Right hindlimb (tissue), 1 donor: ENCODE data around the gene SLC9A8.
"Not testable (repeated sequence)": the region's sequence is repeated elsewhere in the genome, so short reads cannot be mapped to it uniquely, and the experiment has no call there.

Experiments used
- DNase-seq: peaks from one replicate; pipeline ENCODE4 v3.0.0-alpha.2; 2018

Gene SLC9A8

DNA sequence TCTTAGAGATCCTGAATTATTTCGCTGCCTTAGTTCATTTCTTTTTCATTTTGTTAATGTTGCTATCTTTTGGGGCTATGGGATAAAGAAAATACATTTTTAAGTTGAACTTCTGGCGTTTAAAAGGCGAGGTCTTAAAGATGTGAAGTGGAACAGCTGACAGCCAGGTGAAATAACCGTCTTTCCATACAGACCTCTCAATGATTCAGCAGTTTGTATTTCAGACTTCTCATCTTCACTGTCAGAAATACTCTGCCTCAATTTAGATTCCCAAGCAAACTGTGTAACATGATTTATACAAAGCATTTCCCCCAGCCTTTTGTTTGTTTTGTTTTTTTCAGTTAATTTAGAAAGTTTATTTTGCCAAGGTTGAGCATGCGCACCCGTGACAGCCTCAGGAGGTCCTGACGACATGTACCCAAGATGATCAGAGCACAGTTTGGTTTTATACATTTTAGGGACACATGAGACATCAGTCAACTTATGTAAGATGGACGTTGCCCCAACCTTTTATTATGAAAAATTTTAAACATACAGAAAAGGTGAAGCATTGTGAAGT lies 40.0 kb downstream of the SLC9A8 start:
- DNase-seq = no peak

DNA sequence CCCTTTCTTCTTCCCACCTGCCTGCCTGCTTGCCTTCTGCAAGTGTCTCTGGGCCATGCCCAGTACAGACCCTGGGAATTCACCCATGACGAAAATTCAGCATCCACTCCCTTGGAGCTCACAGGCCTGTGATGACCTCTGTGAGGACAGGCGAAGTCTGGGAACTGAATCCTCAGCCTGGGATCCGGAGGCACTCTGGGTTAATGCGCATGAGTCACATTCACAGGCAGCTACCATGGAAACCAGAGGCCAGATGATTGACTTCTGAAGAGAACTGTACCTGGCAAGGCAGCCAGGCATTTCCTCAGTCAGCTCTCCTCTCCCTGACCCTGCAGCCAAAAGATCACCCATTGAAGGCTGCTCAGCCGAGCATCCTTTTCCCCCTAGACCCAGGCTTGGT lies 41.0 kb downstream of the SLC9A8 start:
- no peak for DNase-seq

DNA sequence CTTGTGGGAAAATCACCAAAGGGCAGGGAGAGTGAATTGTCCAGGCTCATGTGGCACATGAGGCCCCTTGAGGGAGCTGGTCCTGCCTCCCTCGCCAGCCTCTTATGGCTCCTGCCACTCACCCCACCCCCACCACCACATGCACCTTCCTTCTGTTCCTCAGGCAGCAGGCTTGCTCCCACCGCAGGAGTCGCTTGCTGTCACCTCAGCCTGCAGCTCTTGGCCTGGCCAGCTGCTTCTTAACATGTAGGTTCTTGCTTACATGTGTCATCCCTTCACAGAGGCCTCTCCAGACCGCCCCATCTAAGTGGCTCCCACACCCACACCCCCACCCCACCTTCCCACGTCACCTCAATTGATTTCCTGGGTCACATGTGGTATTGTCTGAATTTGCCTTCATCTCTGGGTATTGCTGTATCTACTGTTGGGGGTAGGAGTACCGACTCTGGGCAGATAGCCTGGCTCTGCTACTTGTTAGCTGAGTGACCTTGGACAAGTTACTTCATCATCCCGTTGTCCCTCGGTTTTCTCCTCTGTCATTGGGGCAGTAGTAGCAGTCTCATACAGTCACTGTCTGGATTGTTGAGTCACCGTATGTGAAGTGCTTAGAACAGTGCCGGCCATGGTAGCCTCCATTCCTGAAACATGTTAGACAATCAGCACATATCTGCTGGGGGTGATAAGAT lies 41.7 kb downstream of the SLC9A8 start:
- DNase-seq = no peak

- no peak for DNase-seq
Measured at GRCh38 chr20:49856904-49857303, 44.3 kb downstream of the SLC9A8 start.

- DNase-seq = no peak
Measured at GRCh38 chr20:49858076-49858585, 45.5 kb downstream of the SLC9A8 start.

DNA sequence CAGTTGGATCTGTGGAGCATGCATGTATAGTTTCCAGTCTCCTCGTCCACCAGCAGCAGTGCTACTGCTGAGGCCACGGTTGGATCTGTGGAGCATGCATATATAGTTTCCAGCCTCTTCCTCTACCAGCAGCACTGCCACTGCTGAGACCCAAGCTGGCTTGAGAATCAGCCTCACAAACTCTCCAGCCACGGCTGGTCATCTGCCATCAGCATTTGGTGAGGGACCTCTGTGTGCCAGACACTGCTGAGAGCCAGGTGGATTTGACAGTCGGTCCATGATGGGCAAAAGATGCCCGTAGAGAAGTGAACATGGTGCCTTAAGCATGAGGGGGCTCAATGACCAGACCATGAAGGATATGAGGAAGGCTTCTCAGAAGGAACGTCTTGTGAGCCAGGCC lies 46.4 kb downstream of the SLC9A8 start:
- no peak for DNase-seq

DNA sequence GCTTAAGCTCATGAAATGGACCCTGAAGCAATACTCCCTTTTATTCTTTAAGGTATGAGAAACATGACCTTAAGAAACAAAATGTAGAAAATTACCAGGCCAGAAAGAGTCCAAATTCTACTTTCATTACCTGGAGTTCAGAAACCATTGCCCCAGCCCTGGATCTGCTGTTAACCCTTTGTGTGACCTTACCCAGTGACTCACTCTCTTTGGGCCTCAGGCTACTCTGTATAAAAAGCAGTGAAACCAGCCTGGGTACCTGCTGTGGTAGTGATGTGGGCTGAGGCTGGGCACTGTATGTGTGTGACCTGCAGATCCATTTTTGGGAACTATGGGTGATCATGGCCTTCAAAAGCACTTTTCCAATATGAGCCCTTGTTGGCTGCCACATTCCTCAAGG lies 47.2 kb downstream of the SLC9A8 start:
- no peak for DNase-seq

GRCh38 chr20:49861232-49861631 lies 48.6 kb downstream of the SLC9A8 start:
- not testable (repeated sequence) for DNase-seq

- no peak for DNase-seq
Measured at GRCh38 chr20:49862607-49863200, 50.1 kb downstream of the SLC9A8 start.

DNA sequence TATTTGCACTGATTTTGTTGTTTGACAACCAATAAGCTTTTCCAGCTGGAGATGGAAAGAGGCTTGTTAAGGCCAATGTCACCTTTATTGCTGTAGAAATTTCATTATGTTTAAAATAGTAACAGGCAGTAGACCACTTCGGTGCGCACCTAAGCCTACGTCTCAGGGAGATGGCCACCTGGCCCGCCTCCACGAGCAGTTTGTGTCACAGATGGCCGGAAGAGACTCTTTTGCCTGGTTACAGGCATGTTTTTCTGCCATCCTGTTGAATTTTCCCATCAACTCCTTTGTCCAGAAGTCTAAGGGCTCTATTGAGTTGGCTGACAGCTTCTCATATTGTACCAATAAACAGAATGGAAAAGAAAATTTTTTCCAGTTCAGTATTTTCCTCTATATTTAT lies 51.0 kb downstream of the SLC9A8 start:
- no peak for DNase-seq

GRCh38 chr20:49865559-49865958 lies 52.9 kb downstream of the SLC9A8 start:
- DNase-seq = no peak

- no peak for DNase-seq
Measured at GRCh38 chr20:49866051-49866450, 53.4 kb downstream of the SLC9A8 start.

DNA sequence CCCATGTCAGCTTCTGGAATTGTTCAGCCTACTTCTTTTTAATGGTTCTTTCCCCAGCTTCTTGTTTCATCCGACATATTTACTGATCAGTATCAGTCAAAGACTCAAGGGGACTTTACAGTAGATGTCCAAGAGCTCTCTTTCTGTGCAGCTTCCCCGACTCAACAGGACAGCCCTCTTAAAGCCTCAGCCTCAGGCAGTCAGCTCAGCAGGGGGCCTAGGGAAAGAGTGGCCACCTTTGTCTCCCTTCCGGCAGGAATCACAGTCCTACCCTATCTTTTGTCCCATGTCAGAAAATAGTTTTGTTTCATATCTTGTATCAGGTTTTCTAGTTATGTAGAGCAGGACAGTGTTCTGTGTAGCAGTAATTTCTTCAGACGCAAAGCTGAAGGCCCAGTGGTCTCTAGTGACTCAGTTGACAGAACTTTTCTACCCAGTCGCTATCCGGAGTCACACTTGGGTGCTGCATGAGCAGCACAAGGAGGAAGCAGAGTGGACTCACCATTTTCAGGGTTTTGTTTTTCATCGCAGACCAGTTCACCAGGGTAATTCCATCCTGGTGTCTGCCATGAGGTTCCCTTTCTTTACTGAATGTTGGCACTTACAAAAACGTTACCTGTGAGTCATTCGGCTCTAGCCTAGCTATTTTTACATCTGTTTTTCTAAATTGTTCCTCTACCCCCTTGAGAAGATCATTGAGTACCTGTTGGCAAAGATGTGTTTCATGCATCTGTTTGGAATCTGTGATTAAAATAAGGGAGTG lies 55.0 kb downstream of the SLC9A8 start:
- DNase-seq = no peak

DNA sequence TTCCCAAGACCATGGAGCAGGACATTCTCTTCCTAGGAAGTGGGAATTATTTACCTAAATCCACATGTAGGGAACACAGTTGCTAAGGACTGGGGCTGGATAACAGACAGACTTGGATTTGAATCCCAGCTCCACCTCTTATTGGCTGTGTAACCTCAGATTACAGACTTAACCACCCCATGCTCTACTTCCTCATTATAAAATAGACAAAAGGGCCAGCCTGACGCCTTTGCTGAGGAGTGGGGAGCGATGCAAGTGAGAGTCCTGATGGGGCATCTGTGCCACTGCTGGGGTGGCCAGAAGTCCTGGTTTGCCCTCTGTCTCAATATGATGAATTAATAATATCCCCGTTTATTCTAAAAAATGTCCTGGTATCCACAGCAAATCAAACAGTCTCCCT lies 55.9 kb downstream of the SLC9A8 start:
- no peak for DNase-seq

DNA sequence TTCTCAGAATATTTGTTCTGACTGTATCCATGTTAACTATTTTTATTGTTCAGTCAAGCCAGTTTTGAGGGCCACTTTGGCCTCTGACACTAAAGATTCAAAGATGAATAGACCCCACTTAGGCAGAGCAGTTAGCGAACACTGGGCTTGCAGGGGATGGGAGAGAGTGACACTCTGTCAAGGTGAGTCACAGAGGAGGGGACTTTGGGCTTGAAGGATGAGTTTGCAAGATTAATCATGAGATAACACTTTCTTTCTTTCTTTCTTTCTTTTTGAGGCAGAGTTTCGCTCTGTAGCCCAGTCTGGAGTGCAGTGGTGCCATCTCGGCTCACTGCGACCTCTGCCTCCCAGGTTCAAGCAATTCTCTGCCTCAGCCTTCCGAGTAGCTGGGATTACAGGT lies 56.3 kb downstream of the SLC9A8 start:
- DNase-seq = no peak

DNA sequence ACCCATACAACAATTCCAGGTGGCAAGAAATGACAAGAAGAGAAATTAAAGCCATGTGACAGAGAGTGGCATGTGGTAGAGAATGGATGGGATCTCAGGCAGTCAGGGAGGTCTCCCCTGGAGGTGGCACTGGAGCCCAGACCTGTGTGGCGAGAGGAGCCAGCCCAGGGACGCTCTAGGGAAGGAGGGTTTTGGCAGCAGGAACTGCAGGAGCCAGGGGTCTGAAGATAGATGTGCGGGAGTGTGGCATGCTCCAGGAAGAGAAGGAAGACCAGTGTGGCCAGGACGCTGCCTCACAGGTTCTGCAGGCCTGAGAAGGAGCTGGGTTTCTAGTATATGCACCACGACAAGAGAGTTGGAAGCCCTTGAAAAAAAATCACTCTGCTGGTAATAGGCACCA lies 57.6 kb downstream of the SLC9A8 start:
- no peak for DNase-seq

GRCh38 chr20:49871391-49871948 lies 58.8 kb downstream of the SLC9A8 start:
- DNase-seq = no peak

DNA sequence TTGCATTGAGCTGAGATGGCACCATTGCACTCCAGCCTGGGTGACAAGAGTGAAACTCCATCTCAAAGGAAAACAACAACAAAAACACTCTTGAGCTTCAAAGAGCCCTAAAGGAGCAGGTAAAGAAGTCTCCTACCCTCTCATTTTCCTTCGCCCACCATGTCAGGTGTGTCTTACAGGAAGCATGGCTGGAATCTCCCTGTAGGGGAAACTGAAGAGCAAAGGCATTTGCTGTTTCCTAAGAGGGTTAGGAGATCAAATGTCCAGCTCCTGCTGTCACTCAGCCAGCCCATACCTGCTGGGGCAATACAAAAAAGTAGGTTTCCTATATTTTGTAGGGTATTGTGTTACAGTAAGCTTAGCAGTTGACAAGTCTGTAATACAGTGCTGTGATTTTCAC lies 59.4 kb downstream of the SLC9A8 start:
- DNase-seq = no peak

DNA sequence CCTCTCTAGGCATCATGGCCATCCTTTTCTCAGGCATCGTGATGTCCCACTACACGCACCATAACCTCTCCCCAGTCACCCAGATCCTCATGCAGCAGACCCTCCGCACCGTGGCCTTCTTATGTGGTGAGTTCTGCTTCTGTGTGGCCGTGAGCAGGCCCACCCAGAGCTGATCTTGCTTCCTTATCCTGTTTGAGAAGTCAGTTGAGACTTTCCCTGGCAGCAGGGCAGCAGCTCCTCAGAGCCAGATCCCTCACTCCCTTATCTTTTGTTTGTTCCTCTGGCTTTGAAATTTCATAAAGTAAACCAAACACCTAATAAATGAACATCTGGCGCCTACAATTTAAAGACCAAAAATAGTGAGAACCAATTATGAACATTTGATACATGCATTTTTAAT lies 62.1 kb downstream of the SLC9A8 start:
- no peak for DNase-seq

GRCh38 chr20:49877386-49877921 lies 64.8 kb downstream of the SLC9A8 start:
- DNase-seq = no peak

DNA sequence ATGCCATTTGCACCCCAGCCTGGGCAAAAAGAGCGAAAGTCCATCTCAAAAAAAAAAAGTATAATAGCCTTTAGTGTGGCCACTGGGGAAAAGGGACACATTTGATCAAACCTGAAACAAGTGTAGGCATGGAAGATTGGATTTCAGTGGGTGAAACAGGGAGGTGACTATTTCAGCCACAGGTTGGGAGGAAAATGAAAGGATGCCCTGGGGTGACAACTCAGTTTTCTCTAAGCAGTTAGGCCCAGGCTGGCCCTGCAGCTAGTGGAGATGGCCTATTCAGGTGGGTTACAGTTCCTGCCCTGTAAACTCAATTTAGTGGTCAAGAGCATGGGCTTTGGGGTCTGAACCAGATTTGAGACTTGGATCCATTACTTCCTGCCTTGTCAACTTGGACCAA lies 66.3 kb downstream of the SLC9A8 start:
- no peak for DNase-seq

DNA sequence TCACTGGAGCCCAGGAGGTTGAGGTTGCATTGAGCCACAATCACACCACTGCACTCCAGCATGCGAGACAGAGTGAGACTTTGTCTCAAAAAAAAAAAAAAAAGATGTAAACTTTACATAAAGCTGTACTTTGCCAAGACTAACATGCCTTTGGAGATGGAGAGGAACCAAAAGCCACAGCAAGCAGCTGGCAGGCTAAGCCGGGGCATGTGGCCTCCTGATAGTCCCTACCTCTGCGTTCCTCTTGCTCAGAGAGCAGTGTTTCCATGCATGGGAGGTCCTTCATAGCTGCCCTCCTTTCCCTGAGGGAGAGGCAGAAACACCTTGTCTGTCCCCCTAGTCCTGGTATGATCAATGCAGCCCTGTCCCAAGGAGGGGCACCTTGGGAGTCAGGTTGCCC lies 67.5 kb downstream of the SLC9A8 start:
- DNase-seq = peak; percentile 42
